Measurements from ENCODE around the gene CHN2.

Gene CHN2

GRCh38 chr7:29445736-29446135 is 251.2 kb downstream of the CHN2 start:
- no peak for DNase-seq

- no peak for DNase-seq
These were observed 253.3 kb downstream of the CHN2 start for GRCh38 chr7:29447828-29448227.

GRCh38 chr7:29449569-29450260 is 255.1 kb downstream of the CHN2 start:
- no peak for DNase-seq

GRCh38 chr7:29453021-29453420 is 258.4 kb downstream of the CHN2 start:
- DNase-seq: no peak

GRCh38 chr7:29454464-29454863 is 259.9 kb downstream of the CHN2 start:
- DNase-seq: no peak

GRCh38 chr7:29454899-29455451 is 260.4 kb downstream of the CHN2 start:
- DNase-seq: no peak

- no peak for DNase-seq
These were observed 262.6 kb downstream of the CHN2 start for GRCh38 chr7:29457141-29457561.

- DNase-seq: no peak
These were observed 263.0 kb downstream of the CHN2 start for GRCh38 chr7:29457565-29458011.

- no peak for DNase-seq
These were observed 264.4 kb downstream of the CHN2 start for GRCh38 chr7:29458933-29459332.

GRCh38 chr7:29459589-29459988 is 265.0 kb downstream of the CHN2 start:
- no peak for DNase-seq

GRCh38 chr7:29461996-29462395 is 267.4 kb downstream of the CHN2 start:
- DNase-seq: no peak

GRCh38 chr7:29463504-29464158 is 269.1 kb downstream of the CHN2 start:
- DNase-seq: no peak

- DNase-seq: no peak
These were observed 270.2 kb downstream of the CHN2 start for GRCh38 chr7:29464753-29465152.

GRCh38 chr7:29467193-29467926 is 272.8 kb downstream of the CHN2 start:
- DNase-seq: no peak

GRCh38 chr7:29468196-29468595 is 273.6 kb downstream of the CHN2 start:
- no peak for DNase-seq

GRCh38 chr7:29469281-29469680 is 274.7 kb downstream of the CHN2 start:
- DNase-seq: no peak

GRCh38 chr7:29469976-29470557 is 275.5 kb downstream of the CHN2 start:
- DNase-seq: no peak

- no peak for DNase-seq
These were observed 277.0 kb downstream of the CHN2 start for GRCh38 chr7:29471444-29472138.

GRCh38 chr7:29476916-29477315 is 282.3 kb downstream of the CHN2 start:
- DNase-seq: no peak

- DNase-seq: no peak
These were observed 283.7 kb downstream of the CHN2 start for GRCh38 chr7:29478226-29478625.

GRCh38 chr7:29478687-29479240 is 284.2 kb downstream of the CHN2 start:
- no peak for DNase-seq
